MM.1S (cell line): Measurements from ENCODE around the gene PLEK2.
"Not testable (repeated sequence)": the region's sequence is repeated elsewhere in the genome, so short reads cannot be mapped to it uniquely, and the experiment has no call there.

ENCODE experiments used
- DNase-seq: peaks from one replicate; pipeline ENCODE4 v3.0.0-alpha.2; 2015
- H2AFZ ChIP-seq: fragments of 300-600 bp; sonication (generic); 2 replicates; pipeline ENCODE4 v1.6.0; 2016; ENCODE audit warnings: antibody characterized with exemption, low read length
- H3F3A ChIP-seq: fragments of 300-600 bp; sonication (generic); 2 replicates; pipeline ENCODE4 v1.6.1; 2016; ENCODE audit warnings: mild to moderate bottlenecking, antibody characterized with exemption, low read length, moderate library complexity, mixed read lengths; ENCODE audit not compliant: insufficient read depth
- H3K27ac ChIP-seq: fragments of 300-600 bp; sonication (generic); 2 replicates; pipeline ENCODE4 v1.5.1; 2016; ENCODE audit warnings: mild to moderate bottlenecking, low read length
- H3K27me3 ChIP-seq: fragments of 300-600 bp; sonication (generic); replicated peaks from 2 replicates; pipeline ENCODE4 v1.6.0; 2016; ENCODE audit warnings: low read length; ENCODE audit not compliant: insufficient read depth
- H3K36me3 ChIP-seq: fragments of 300-600 bp; sonication (generic); replicated peaks from 2 replicates; pipeline ENCODE4 v1.6.1; 2016; ENCODE audit warnings: mild to moderate bottlenecking, low read length, mixed read lengths; ENCODE audit not compliant: insufficient read depth
- H3K4me1 ChIP-seq: fragments of 300-600 bp; sonication (generic); 2 replicates; pipeline ENCODE4 v1.6.1; 2016; ENCODE audit warnings: low read length, mixed read lengths
- H3K4me2 ChIP-seq: fragments of 300-600 bp; sonication (generic); 2 replicates; pipeline ENCODE4 v1.6.0; 2016; ENCODE audit warnings: low read depth, low read length
- H3K4me3 ChIP-seq: fragments of 300-600 bp; sonication (generic); 2 replicates; pipeline ENCODE4 v1.5.1; 2016; ENCODE audit warnings: low read length, mixed read lengths
- H3K79me2 ChIP-seq: fragments of 300-600 bp; sonication (generic); 2 replicates; pipeline ENCODE4 v1.6.1; 2016; ENCODE audit warnings: mixed run types, low read length, mixed read lengths
- H3K9ac ChIP-seq: fragments of 300-600 bp; sonication (generic); 2 replicates; pipeline ENCODE4 v1.6.1; 2016; ENCODE audit warnings: low read length, mixed read lengths
- H3K9me2 ChIP-seq: fragments of 300-600 bp; sonication (generic); replicated peaks from 2 replicates; pipeline ENCODE4 v1.6.1; 2016; ENCODE audit warnings: mild to moderate bottlenecking, low read length, mixed read lengths; ENCODE audit not compliant: insufficient read depth
- H3K9me3 ChIP-seq: fragments of 300-600 bp; sonication (generic); replicated peaks from 2 replicates; pipeline ENCODE4 v1.6.1; 2016; ENCODE audit warnings: mild to moderate bottlenecking, low read length, mixed read lengths; ENCODE audit not compliant: insufficient read depth
- H4K20me1 ChIP-seq: fragments of 300-600 bp; sonication (generic); 2 replicates; pipeline ENCODE4 v1.6.1; 2016; ENCODE audit warnings: mild to moderate bottlenecking, low read length, moderate library complexity, mixed read lengths; ENCODE audit not compliant: insufficient read depth
- CTCF ChIP-seq: fragments of 300-600 bp; sonication (generic); IDR thresholded peaks from 2 replicates; pipeline ENCODE4 v1.5.1; 2016; ENCODE audit warnings: antibody characterized with exemption, low read length, mixed read lengths
- EZH2 ChIP-seq: fragments of 300-600 bp; sonication (generic); optimal IDR thresholded peaks from 2 replicates; pipeline ENCODE3; 2017; ENCODE audit warnings: low read depth, mild to moderate bottlenecking, antibody characterized with exemption, low read length, mixed read lengths
- EZH2phosphoT487 ChIP-seq: fragments of 300-600 bp; sonication (generic); IDR thresholded peaks from 2 replicates; pipeline ENCODE4 v1.6.1; 2018; ENCODE audit warnings: antibody characterized with exemption, low read length

The PLEK2 gene

GRCh38 chr14:67409461-67409860 lies 2.5 kb downstream of the PLEK2 start:
- no peaks in the 10 kb centered on the region for H3K4me1 ChIP-seq
- no peaks in the 10 kb centered on the region for H3K79me2 ChIP-seq
- no peak overlapping the region for H3K4me3 ChIP-seq
- H3K9me2 ChIP-seq, result no peaks in the 10 kb centered on the region
- DNase-seq, result no peak
- no peaks in the 10 kb centered on the region for H4K20me1 ChIP-seq
- no peaks in the 10 kb centered on the region for H3F3A ChIP-seq
- no peak overlapping the region for H2AFZ ChIP-seq
- H3K36me3 ChIP-seq, result no peaks in the 10 kb centered on the region
- no peaks in the 10 kb centered on the region for H3K27me3 ChIP-seq
- no peak overlapping the region for H3K9ac ChIP-seq
- H3K27ac ChIP-seq, result no peak overlapping the region
- TF ChIP-seq EZH2 (no peak), EZH2phosphoT487 (no peak), CTCF (no peak)
- H3K4me2 ChIP-seq, result no peak overlapping the region
- no peaks in the 10 kb centered on the region for H3K9me3 ChIP-seq

DNA sequence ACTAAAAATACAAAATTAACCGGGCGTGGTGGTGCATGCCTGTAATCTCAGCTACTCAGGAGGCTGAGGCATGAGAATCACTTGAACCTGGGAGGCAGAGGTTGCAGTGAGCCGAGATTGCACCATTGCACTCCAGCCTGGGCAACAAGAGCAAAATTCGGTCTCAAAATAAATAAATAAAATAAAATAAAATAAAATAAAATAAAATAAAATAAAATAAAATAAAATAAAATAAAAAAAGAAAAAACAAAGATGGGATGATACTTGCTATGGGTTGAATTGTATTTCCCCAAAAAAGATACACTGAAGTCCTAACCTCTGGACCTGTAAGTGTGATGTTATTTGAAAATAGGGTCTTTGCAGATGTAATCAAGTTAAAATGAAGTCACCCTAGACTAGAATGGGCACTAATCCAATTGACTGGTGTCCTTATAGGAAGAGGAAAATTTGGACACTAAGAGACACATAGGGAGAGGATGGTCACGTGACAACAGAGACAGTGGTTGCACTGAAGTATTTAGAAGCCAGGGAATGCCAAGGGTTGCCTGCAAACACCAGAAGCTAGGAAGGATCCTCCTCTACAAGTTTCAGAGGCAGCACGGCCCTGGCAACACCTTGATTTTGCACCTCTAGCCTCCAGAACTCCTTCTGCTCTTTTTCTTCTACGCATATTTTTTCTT lies 3.7 kb downstream of the PLEK2 start:
- H2AFZ ChIP-seq, H4K20me1 ChIP-seq, H3K4me3 ChIP-seq, H3K9me3 ChIP-seq, H3K79me2 ChIP-seq, H3K36me3 ChIP-seq, H3F3A ChIP-seq, DNase-seq, H3K9ac ChIP-seq, H3K27me3 ChIP-seq, H3K27ac ChIP-seq, H3K4me2 ChIP-seq, H3K4me1 ChIP-seq, H3K9me2 ChIP-seq: not testable (repeated sequence)

GRCh38 chr14:67405771-67406170 lies 6.2 kb downstream of the PLEK2 start:
- H3K9ac ChIP-seq, result no peak overlapping the region
- no peaks in the 10 kb centered on the region for H3K4me1 ChIP-seq
- H3K36me3 ChIP-seq, result no peaks in the 10 kb centered on the region
- no peaks in the 10 kb centered on the region for H3K9me2 ChIP-seq
- H3F3A ChIP-seq, result no peaks in the 10 kb centered on the region
- H2AFZ ChIP-seq, result no peak overlapping the region
- H3K4me2 ChIP-seq, result no peak overlapping the region
- no peaks in the 10 kb centered on the region for H3K27me3 ChIP-seq
- H3K27ac ChIP-seq, result no peak overlapping the region
- no peaks in the 10 kb centered on the region for H3K79me2 ChIP-seq
- H3K9me3 ChIP-seq, result no peaks in the 10 kb centered on the region
- DNase-seq, result no peak
- H3K4me3 ChIP-seq, result no peak overlapping the region
- no peak for TF ChIP-seq EZH2phosphoT487
- TF ChIP-seq EZH2, result no peak
- TF ChIP-seq CTCF, result no peak
- no peaks in the 10 kb centered on the region for H4K20me1 ChIP-seq

GRCh38 chr14:67400434-67400833 lies 11.5 kb downstream of the PLEK2 start:
- Histone ChIP-seq H3K9me3 (no peaks in the 10 kb centered on the region), H3K4me3 (no peak overlapping the region), H3F3A (no peaks in the 10 kb centered on the region), H2AFZ (no peak overlapping the region), H3K27ac (no peak overlapping the region), H3K27me3 (no peaks in the 10 kb centered on the region), H3K9ac (no peak overlapping the region), H3K36me3 (no peaks in the 10 kb centered on the region), H4K20me1 (no peaks in the 10 kb centered on the region), H3K4me1 (no peaks in the 10 kb centered on the region), H3K9me2 (no peaks in the 10 kb centered on the region), H3K79me2 (no peaks in the 10 kb centered on the region), H3K4me2 (no peak overlapping the region)
- DNase-seq, result no peak
- TF ChIP-seq CTCF (no peak), EZH2 (no peak), EZH2phosphoT487 (no peak)
